A549 (cell line): ENCODE data around the gene RGL1. TPM values are rescaled to one million over a fixed set of nuclear protein-coding genes. Genes with fewer than 3 reads are reported as not detected.
A peak's percentile ranks its signal among the peaks of the same experiment; 100 is the strongest.

Source experiments
- ATAC-seq, 2 experiments: fragments of 200-7000 bp in 1 of 2; fragments of >200 bp in 1 of 2; cut with Nextera tagmentation in 1 of 2; cut with Tn5 transposase in 1 of 2; 3 replicates each; pipeline versions ENCODE4 v1.8.0 to v1.9.1; 2018 to 2020; ENCODE audit warnings: mild to moderate bottlenecking in 1 of 2, moderate library complexity in 1 of 2
- CTCF ChIA-PET: fragments of 300-600 bp; sonication (Branson Sonifier 250); formaldehyde crosslinking; extraction: SDS; loops from one replicate; lab custom pipeline; 2021; ENCODE audit warnings: antibody characterized with exemption, inconsistent platforms; lab: Yijun Ruan, JAX
- POLR2A ChIA-PET: fragments of 350-600 bp; formaldehyde crosslinking; extraction: SDS; loops from one replicate; lab custom pipeline; 2021; ENCODE audit warnings: antibody characterized with exemption, inconsistent platforms; lab: Yijun Ruan, JAX
- DNase-seq, 2 experiments: peaks; one replicate each; pipeline versions ENCODE4 v3.0.0 to v3.0.0-alpha.2; 2011 to 2016; ENCODE audit warnings: low read depth in 1 of 2, low spot score in 1 of 2
- FAIRE-seq: peaks from 2 replicates; lab custom pipeline; 2011; peaks lifted over from hg19 to GRCh38; lab: Jason Lieb, UNC
- H3K27ac ChIP-seq, 2 experiments: fragments of >200 bp; sonication (Bioruptor Twin); formaldehyde crosslinking; 3 replicates each; pipeline ENCODE4 v1.5.1; 2016 to 2017
- H3K4me1 ChIP-seq: fragments of >200 bp; sonication (Bioruptor Twin); formaldehyde crosslinking; 3 replicates; pipeline ENCODE4 v1.6.1; 2016
- H3K4me2 ChIP-seq: fragments of >200 bp; sonication (Bioruptor Twin); formaldehyde crosslinking; 3 replicates; pipeline ENCODE4 v1.6.1; 2016
- H3K4me3 ChIP-seq: fragments of >200 bp; sonication (Bioruptor Twin); formaldehyde crosslinking; 3 replicates; pipeline ENCODE4 v1.5.1; 2016
- H3K9me3 ChIP-seq: fragments of >200 bp; sonication (Bioruptor Twin); formaldehyde crosslinking; 3 replicates; pipeline ENCODE4 v1.6.1; 2016
- BHLHE40 ChIP-seq: IDR thresholded peaks from 2 replicates; pipeline ENCODE4 v1.6.1; 2012; ENCODE audit warnings: low read depth, low read length, inconsistent platforms
- CHD4 ChIP-seq: fragments of 200-600 bp; sonication (generic); IDR thresholded peaks from 2 replicates; pipeline ENCODE4 v1.6.1; 2016; ENCODE audit warnings: antibody characterized with exemption, mild to moderate bottlenecking, borderline replicate concordance
- CTCF ChIP-seq: fragments of >200 bp; sonication (Bioruptor Twin); formaldehyde crosslinking; IDR thresholded peaks from 3 replicates; pipeline ENCODE4 v1.5.1; 2016
- E2F6 ChIP-seq: IDR thresholded peaks from 2 replicates; pipeline ENCODE4 v1.6.1; 2012; ENCODE audit warnings: low read depth, borderline replicate concordance
- EHF ChIP-seq: fragments of 250-450 bp; sonication (Bioruptor Pico); IDR thresholded peaks from 2 replicates; pipeline ENCODE4 v1.5.0; 2020; ENCODE audit warnings: mild to moderate bottlenecking
- EHMT2 ChIP-seq: fragments of 200-600 bp; sonication (generic); IDR thresholded peaks from 2 replicates; pipeline ENCODE4 v1.6.1; 2016; ENCODE audit warnings: antibody characterized with exemption, low read depth, mild to moderate bottlenecking, moderate library complexity
- ELK1 ChIP-seq: fragments of 150-350 bp; IDR thresholded peaks from 2 replicates; pipeline ENCODE4 v1.6.1; 2014; ENCODE audit warnings: low read depth, mild to moderate bottlenecking, low read length
- EP300 ChIP-seq, 2 experiments: fragments of >200 bp; sonication (Bioruptor Twin); formaldehyde crosslinking; IDR thresholded peaks; 2 replicates in 1 of 2; 3 replicates in 1 of 2; pipeline ENCODE4 v1.6.1; 2016 to 2017
- ESRRA ChIP-seq: fragments of 150-350 bp; IDR thresholded peaks from 2 replicates; pipeline ENCODE4 v1.6.1; 2014; ENCODE audit warnings: mild to moderate bottlenecking, low read length, borderline replicate concordance
- FOSB ChIP-seq: fragments of 250-450 bp; sonication (Bioruptor Pico); IDR thresholded peaks from 2 replicates; pipeline ENCODE4 v1.5.0; 2020; ENCODE audit warnings: mild to moderate bottlenecking, moderate library complexity
- GATA3 ChIP-seq: IDR thresholded peaks from 2 replicates; pipeline ENCODE4 v1.6.1; 2012; ENCODE audit warnings: borderline replicate concordance
- HDAC2 ChIP-seq: fragments of 200-600 bp; sonication (generic); IDR thresholded peaks from 2 replicates; pipeline ENCODE4 v1.6.1; 2016
- HOXB5 ChIP-seq: fragments of 250-450 bp; sonication (Bioruptor Pico); IDR thresholded peaks from 2 replicates; pipeline ENCODE4 v1.5.0; 2020; ENCODE audit warnings: mild to moderate bottlenecking, moderate library complexity
- JUNB ChIP-seq: fragments of >200 bp; sonication (Bioruptor Twin); formaldehyde crosslinking; IDR thresholded peaks from 2 replicates; pipeline ENCODE4 v1.6.1; 2016
- MAFK ChIP-seq: fragments of 450-650 bp; IDR thresholded peaks from 2 replicates; pipeline ENCODE4 v1.6.1; 2014; ENCODE audit not compliant: partially characterized antibody
- MAX ChIP-seq: IDR thresholded peaks from 2 replicates; pipeline ENCODE4 v1.6.1; 2012
- MYC ChIP-seq: IDR thresholded peaks from 2 replicates; pipeline ENCODE4 v1.6.1; 2012; ENCODE audit warnings: mild to moderate bottlenecking, inconsistent platforms, low read length, improper control_type of control experiment, borderline replicate concordance
- NR3C1 ChIP-seq: fragments of >200 bp; sonication (Bioruptor Twin); formaldehyde crosslinking; IDR thresholded peaks from 3 replicates; pipeline ENCODE4 v1.6.1; 2017
- RAD21 ChIP-seq, 2 experiments: fragments of >200 bp in 1 of 2; sonication (Bioruptor Twin) in 1 of 2; formaldehyde crosslinking in 1 of 2; IDR thresholded peaks in 1 of 2; conservative IDR thresholded peaks in 1 of 2; 2 replicates in 1 of 2; 3 replicates in 1 of 2; pipeline ENCODE4 v1.6.1; 2012 to 2018; ENCODE audit warnings: inconsistent platforms in 1 of 2
- RFX5 ChIP-seq: fragments of 450-650 bp; IDR thresholded peaks from 2 replicates; pipeline ENCODE4 v1.7.1; 2014; ENCODE audit warnings: antibody characterized with exemption, mild to moderate bottlenecking, moderate library complexity
- SMC3 ChIP-seq: fragments of >200 bp; sonication (Bioruptor Twin); formaldehyde crosslinking; IDR thresholded peaks from 3 replicates; pipeline ENCODE4 v1.6.1; 2018; ENCODE audit warnings: inconsistent platforms
- SREBF2 ChIP-seq: fragments of 450-650 bp; IDR thresholded peaks from 2 replicates; pipeline ENCODE4 v1.6.1; 2014; ENCODE audit warnings: mild to moderate bottlenecking, moderate library complexity
- TP53 ChIP-seq: fragments of 250-450 bp; sonication (Bioruptor Pico); IDR thresholded peaks from 2 replicates; pipeline ENCODE4 v1.5.0; 2021; ENCODE audit warnings: mild to moderate bottlenecking, moderate library complexity
- USF2 ChIP-seq: fragments of 450-650 bp; IDR thresholded peaks from 2 replicates; pipeline ENCODE4 v1.6.1; 2014; ENCODE audit warnings: antibody characterized with exemption
- ZFP36 ChIP-seq: fragments of 450-650 bp; IDR thresholded peaks from 2 replicates; pipeline ENCODE4 v1.6.1; 2014; ENCODE audit warnings: borderline replicate concordance; ENCODE audit not compliant: partially characterized antibody
- ZNF302 ChIP-seq: fragments of 250-450 bp; sonication (Bioruptor Pico); IDR thresholded peaks from 2 replicates; pipeline ENCODE4 v1.9.0; 2021; ENCODE audit warnings: inconsistent platforms, mild to moderate bottlenecking, moderate library complexity
- WGBS: methylation state at CpG from one replicate; pipeline ENCODE4 v1.1.6; 2017; ENCODE audit errors: missing lambda C conversion rate; 5-methylcytosine and 5-hydroxymethylcytosine counted together
- polyA plus RNA-seq, 4 experiments: library from polyadenylated mRNA; depleted of rRNA in 3 of 4; stranded (reverse); fragments of >200 nt; fragmentation: RNase III in 1 of 4; extraction: RNeasy Plus Mini Kit Qiagen cat#74134 plus additional on column Dnase treatment in 1 of 4; gene quantifications; 2 replicates in 3 of 4; 3 replicates in 1 of 4; pipeline ENCODE4 v1.2.3, GENCODE V29; 2011 to 2017

RGL1 gene
- polyA plus RNA-seq, 2 of the 4 experiments (the other 2 are of a cell fraction) = 1.0 to 3.8 TPM

- WGBS = 47% methylated on average over 3 of the region's 3 CpGs
- DNase-seq (no peak), FAIRE-seq (no peak), ATAC-seq (no peak)
- H3K27ac ChIP-seq = no peak overlapping the region
- POLR2A ChIA-PET = no interaction called here
- TF ChIP-seq MAX = no peak
- no peak for TF ChIP-seq ELK1
- no peak for TF ChIP-seq EP300 (IDR thresholded peaks at IDR 0.05)
- TF ChIP-seq TP53 (CRISPR knock-in tag) = no peak
- TF ChIP-seq EHMT2 = no peak
- TF ChIP-seq FOSB (CRISPR knock-in tag) = no peak
- no peak for TF ChIP-seq USF2
- TF ChIP-seq HDAC2 = no peak
- TF ChIP-seq MAFK = no peak
- no peak for TF ChIP-seq E2F6
- no peak for TF ChIP-seq ZFP36
- TF ChIP-seq GATA3 = no peak
- TF ChIP-seq HOXB5 = no peak
- TF ChIP-seq EHF (CRISPR knock-in tag) = no peak
- TF ChIP-seq CHD4 = no peak
- H3K9me3 ChIP-seq = no peaks in the 10 kb centered on the region
- H3K4me3 ChIP-seq = no peak overlapping the region
- H3K4me1 ChIP-seq = peaks cover 11% of the 10 kb centered on the region; the same call in 2 of the 3 replicates
- CTCF ChIA-PET = interaction anchor here (2.1 to 5.7 kb wide), 8 partner anchors 9 to 750 kb away, joined by 5 to 142 read pairs (median 20); partner anchors contain the start of gene APOBEC4
- no peak overlapping the region for H3K4me2 ChIP-seq
These were observed 109.4 kb downstream of the RGL1 start for GRCh38 chr1:183914276-183914675.

- DNase-seq (no peak), FAIRE-seq (no peak), ATAC-seq (no peak)
- CTCF ChIA-PET = interaction anchor here (1.2 to 5.7 kb wide), 17 partner anchors 10 to 749 kb away, joined by 4 to 142 read pairs (median 12); partner anchors contain the start of gene APOBEC4
- Histone ChIP-seq H3K27ac (no peak overlapping the region; a peak in 1 of 6 replicates), H3K4me2 (no peak overlapping the region), H3K9me3 (no peaks in the 10 kb centered on the region), H3K4me3 (no peak overlapping the region), H3K4me1 (peaks cover 11% of the 10 kb centered on the region; the same call in 2 of the 3 replicates)
- POLR2A ChIA-PET = no interaction called here
- TF ChIP-seq SREBF2 = no peak
These were observed 110.0 kb downstream of the RGL1 start for GRCh38 chr1:183914891-183915290.

- peak; percentile 81 to 87 for DNase-seq
- 10% methylated on average over 10 of the region's 10 CpGs for WGBS
- H3K9me3 ChIP-seq = no peaks in the 10 kb centered on the region
- FAIRE-seq = no peak
- H3K4me1 ChIP-seq = peaks cover 11% of the 10 kb centered on the region; the same call in 2 of the 3 replicates
- peak; percentile 96 to 98 for ATAC-seq
- POLR2A ChIA-PET = interaction anchor here (0.7 to 1.1 kb wide), 3 partner anchors 260 to 953 kb away, joined by 3 to 12 read pairs (median 3); partner anchors contain the start of gene SMG7
- no peak overlapping the region for H3K4me3 ChIP-seq
- H3K27ac ChIP-seq = peak overlapping the region; percentile 57 to 78; a peak in 5 of 6 replicates
- peak overlapping the region; percentile 62 for H3K4me2 ChIP-seq
- CTCF ChIA-PET = interaction anchor here (0.6 to 5.7 kb wide), 62 partner anchors 11 to 1316 kb away, joined by 3 to 142 read pairs (median 5); partner anchors contain the start of gene APOBEC4
- TF ChIP-seq MAX (peak; percentile 25; the same call in 1 of the 2 replicates), BHLHE40 (peak; percentile 95), RFX5 (no peak), CHD4 (no peak), RAD21 (conservative IDR thresholded peaks at IDR 0.05 in 1 of 2, IDR thresholded peaks at IDR 0.05 in 1 of 2) (peak; percentile 97 to 98), JUNB (no peak), E2F6 (no peak), ESRRA (no peak), MYC (0 out of 2 replicates have a peak, but pooled peaks have one; percentile 28), GATA3 (peak; percentile 34; the same call in 1 of the 2 replicates), CTCF (peak; percentile 95), SMC3 (peak; percentile 98), HDAC2 (no peak), NR3C1 (no peak), ZNF302 (CRISPR knock-in tag) (no peak)
These were observed 110.9 kb downstream of the RGL1 start for GRCh38 chr1:183915625-183916510.
